DND-41 (cell line): ENCODE data around the gene SNAPC2.

Experiments
- EZH2 ChIP-seq: IDR thresholded peaks from 3 replicates; pipeline ENCODE4 v1.6.1; 2012; ENCODE audit warnings: borderline replicate concordance, low read depth, mild to moderate bottlenecking, moderate library complexity, low read length, inconsistent platforms; ENCODE audit not compliant: severe bottlenecking
- TF ChIP-seq, protein P1 (sequence below): IDR thresholded peaks from 2 replicates; pipeline ENCODE4 v1.5.1; 2012; ENCODE audit warnings: borderline replicate concordance, low read length, moderate library complexity, mild to moderate bottlenecking; ENCODE audit not compliant: poor library complexity, severe bottlenecking; ENCODE audit errors: extremely low read depth

DNA sequence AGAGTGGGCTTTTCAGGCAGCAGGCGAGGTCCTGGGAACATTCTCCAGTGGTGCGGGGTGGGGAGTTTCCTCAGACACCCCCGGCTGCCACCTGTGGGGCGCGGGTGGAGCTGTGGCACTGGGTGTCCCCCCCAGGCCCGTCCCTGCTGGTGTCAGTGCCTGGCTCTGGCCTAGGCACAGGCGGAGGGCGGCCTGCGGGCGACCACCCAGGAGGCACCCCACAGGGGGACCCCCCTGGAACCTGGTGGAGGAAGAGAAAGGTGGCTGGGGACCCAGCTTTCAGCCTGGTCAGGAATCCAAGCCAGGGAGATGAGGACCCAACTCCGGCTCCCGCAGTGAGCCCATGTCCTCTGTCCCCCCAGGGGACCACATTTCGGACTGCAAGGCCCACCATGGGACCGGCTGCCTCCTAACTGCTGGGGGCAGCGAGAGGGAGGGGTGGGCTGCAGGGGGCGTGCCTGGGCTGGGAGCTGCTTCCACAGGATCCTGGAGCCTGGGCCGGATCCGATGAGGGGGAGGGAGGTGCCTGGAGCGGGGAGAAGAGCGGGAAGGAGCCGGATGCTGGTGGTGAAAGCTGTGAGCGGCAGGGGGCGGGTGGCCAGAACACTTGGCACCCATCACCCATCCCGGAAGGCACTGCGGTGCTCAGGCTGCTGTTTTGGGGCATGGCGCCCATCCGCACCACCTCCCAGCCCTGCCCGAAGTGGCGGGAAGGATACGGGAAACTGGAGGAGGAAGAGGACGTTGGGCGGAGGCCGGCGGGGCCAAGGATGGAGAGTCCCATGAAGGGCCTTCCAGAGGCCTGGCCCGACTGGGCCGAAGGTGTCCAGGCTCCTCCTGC, 11.3 kb downstream of the SNAPC2 start:
- TF ChIP-seq, protein P1, sequence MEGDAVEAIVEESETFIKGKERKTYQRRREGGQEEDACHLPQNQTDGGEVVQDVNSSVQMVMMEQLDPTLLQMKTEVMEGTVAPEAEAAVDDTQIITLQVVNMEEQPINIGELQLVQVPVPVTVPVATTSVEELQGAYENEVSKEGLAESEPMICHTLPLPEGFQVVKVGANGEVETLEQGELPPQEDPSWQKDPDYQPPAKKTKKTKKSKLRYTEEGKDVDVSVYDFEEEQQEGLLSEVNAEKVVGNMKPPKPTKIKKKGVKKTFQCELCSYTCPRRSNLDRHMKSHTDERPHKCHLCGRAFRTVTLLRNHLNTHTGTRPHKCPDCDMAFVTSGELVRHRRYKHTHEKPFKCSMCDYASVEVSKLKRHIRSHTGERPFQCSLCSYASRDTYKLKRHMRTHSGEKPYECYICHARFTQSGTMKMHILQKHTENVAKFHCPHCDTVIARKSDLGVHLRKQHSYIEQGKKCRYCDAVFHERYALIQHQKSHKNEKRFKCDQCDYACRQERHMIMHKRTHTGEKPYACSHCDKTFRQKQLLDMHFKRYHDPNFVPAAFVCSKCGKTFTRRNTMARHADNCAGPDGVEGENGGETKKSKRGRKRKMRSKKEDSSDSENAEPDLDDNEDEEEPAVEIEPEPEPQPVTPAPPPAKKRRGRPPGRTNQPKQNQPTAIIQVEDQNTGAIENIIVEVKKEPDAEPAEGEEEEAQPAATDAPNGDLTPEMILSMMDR = no peak
- TF ChIP-seq EZH2 = no peak
